ENCODE results near the gene GON4L.
"Not testable (repeated sequence)": the region's sequence is repeated elsewhere in the genome, so short reads cannot be mapped to it uniquely, and the experiment has no call there.

Gene GON4L

GRCh38 chr1:155741908-155742307 lies 115.1 kb downstream of the GON4L start:
- no peak for DNase-seq

GRCh38 chr1:155740995-155741394 lies 116.0 kb downstream of the GON4L start:
- DNase-seq = no peak

- no peak for DNase-seq
Measured at GRCh38 chr1:155729031-155729898, 127.7 kb downstream of the GON4L start.

GRCh38 chr1:155725142-155725541 lies 131.9 kb downstream of the GON4L start:
- DNase-seq = no peak

- DNase-seq = no peak
Measured at GRCh38 chr1:155719703-155720102, 137.3 kb downstream of the GON4L start.

GRCh38 chr1:155718524-155719115 lies 138.4 kb downstream of the GON4L start:
- not testable (repeated sequence) for DNase-seq

- DNase-seq = no peak
Measured at GRCh38 chr1:155717041-155717440, 140.0 kb downstream of the GON4L start.

GRCh38 chr1:155715777-155716176 lies 141.2 kb downstream of the GON4L start:
- DNase-seq = no peak

GRCh38 chr1:155715056-155715455 lies 142.0 kb downstream of the GON4L start:
- not testable (repeated sequence) for DNase-seq

GRCh38 chr1:155713075-155713474 lies 143.9 kb downstream of the GON4L start:
- DNase-seq = no peak

- DNase-seq = not testable (repeated sequence)
Measured at GRCh38 chr1:155712636-155713035, 144.4 kb downstream of the GON4L start.

- not testable (repeated sequence) for DNase-seq
Measured at GRCh38 chr1:155711457-155711856, 145.6 kb downstream of the GON4L start.

GRCh38 chr1:155709391-155709790 lies 147.6 kb downstream of the GON4L start:
- DNase-seq = no peak

- DNase-seq = no peak
Measured at GRCh38 chr1:155706139-155706538, 150.9 kb downstream of the GON4L start.

- DNase-seq = not testable (repeated sequence)
Measured at GRCh38 chr1:155704414-155704813, 152.6 kb downstream of the GON4L start.

- no peak for DNase-seq
Measured at GRCh38 chr1:155703216-155703615, 153.8 kb downstream of the GON4L start.

- DNase-seq = not testable (repeated sequence)
Measured at GRCh38 chr1:155701675-155702074, 155.3 kb downstream of the GON4L start.
